HG03432 (cell line): ENCODE results near the gene CDH26.
"Not testable (repeated sequence)": the region's sequence is repeated elsewhere in the genome, so short reads cannot be mapped to it uniquely, and the experiment has no call there.

Experiments
- ATAC-seq: cut with Tn5 transposase; IDR thresholded peaks from one replicate; pipeline ENCODE4 v1.9.1; 2021; ENCODE audit warnings: mild to moderate bottlenecking, moderate library complexity; ENCODE audit not compliant: unreplicated experiment

The CDH26 gene

GRCh38 chr20:59940129-59940955, 17.9 kb upstream of the CDH26 start, which contains the start of the genes FAM217B and PPP1R3D:
Gene FAM217B (plus strand): TSS chr20:59940389. CDS start chr20:59943944, 3,555 bp downstream.
Gene PPP1R3D (minus strand): TSS chr20:59940305. CDS start chr20:59939931, 374 bp downstream.
- ATAC-seq, result peak; percentile 96

DNA sequence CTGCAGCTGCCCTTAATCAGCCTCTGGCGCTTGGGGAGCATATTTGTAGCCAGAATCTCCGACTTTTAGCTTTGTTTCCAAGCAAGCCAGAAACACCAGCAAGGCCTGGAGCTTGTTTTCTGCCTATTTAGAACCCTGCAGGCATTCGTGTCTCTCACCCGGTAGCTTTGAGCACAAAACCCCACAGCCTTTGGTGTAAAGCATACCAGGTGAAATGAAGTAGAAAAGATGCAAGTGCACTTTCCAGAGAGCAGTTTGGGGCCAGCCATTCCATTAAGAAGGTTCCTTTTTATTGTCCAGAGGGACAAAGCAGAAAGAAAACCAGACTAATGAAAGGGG, 17.3 kb upstream of the CDH26 start:
- ATAC-seq, result peak; percentile 4

- ATAC-seq, result no peak
Measured at GRCh38 chr20:59942245-59942644, 16.0 kb upstream of the CDH26 start.

DNA sequence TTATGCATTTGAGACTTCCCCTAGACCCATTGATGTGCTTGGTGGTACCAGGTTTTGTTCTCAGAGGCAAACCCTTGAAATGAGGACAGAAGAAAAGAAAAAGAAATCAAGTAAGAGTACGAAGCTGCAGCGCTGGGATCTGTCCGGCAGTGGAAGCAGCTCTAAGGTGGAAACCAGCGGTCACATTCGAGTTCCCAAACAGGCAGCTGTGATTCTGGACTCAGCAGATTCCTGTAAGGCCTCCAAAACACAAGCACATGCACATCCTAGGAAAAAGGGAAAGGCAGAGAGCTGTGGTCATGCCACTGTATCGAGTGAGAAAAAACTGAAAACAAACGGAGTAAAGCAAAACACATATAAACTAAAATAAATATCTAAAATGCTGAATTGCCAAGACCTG, 13.5 kb upstream of the CDH26 start:
- no peak for ATAC-seq

- no peak for ATAC-seq
Measured at GRCh38 chr20:59945175-59945574, 13.0 kb upstream of the CDH26 start.

- ATAC-seq, result no peak
Measured at GRCh38 chr20:59945731-59946130, 12.5 kb upstream of the CDH26 start.

DNA sequence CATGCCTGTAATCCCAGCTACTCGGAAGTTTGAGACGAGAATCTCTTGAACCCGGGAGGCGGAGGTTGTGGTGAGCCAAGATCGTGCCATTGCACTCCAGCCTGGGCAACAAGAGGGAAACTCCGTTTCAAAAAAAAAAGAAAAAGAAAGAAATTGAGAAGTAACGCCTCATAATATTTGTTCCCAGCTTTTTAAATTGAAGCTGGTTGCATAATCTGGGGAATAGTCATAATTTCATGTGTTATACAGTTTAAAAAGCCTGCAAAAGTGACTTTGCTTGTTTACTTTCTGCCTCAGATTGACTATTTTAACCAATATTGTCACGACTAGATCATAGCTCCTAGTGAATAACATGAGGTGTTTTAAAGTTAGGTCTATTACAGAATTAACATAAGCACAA, 10.8 kb upstream of the CDH26 start:
- no peak for ATAC-seq

- no peak for ATAC-seq
Measured at GRCh38 chr20:59948212-59948611, 10.0 kb upstream of the CDH26 start.

DNA sequence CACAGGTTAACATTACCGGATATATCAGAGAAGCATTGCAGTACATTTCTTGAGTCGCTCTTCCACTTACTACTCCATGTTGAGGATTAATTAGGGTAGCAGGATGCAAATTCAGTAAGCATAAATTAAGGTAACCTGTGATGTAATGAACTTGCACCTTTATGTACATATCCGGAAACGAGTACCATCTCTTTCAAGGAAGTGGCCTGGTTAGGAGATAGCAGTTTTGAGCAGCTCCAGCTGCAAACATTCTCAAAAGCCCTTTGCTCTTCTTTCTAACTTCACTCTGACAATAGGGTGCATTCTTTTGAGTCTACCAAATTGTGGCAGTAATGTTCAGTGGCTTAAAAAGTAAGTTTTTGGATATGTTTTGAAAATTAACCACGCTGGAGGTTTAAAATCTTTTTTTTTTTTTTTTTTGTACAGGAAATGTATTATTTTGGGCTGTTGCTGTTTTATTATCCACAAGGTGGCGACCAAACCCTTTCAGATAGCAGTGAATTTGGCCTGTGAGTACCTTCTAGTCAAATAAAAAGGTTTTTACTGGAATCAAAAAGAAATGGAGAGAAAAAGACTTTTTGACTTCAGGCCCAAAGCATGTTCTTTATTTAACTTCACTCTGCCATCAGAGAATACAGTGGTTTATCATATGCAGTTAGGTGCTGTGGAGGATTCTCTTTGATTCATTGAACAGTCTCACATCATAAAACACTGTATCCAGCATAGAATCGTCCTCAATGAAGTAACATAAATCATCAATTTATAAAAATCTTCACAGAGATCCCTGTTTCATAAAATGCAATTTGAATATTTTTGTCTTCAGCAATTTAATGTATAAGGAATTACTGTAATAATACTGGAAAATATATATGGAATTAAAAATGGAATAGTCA, 9.1 kb upstream of the CDH26 start:
- ATAC-seq, result peak; percentile 66

DNA sequence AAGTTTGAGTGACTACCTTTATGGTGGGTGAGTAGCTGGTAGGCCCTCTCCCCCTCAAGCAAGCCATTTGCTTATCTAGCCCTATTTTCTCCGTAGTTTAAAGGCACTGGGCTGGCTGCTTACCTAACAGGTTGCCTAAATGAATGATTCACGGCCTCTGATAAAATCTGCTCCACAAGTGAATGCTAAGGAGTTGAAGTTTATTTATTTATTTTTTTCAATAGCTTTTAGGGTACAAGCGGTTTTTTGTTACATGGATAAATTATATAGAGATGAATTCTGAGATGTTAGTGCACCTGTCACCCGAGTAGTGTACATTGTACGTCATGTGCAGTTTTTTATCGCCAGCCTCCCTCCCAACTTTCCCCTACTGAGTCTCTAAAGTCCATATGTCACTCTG, 8.3 kb upstream of the CDH26 start:
- ATAC-seq, result no peak

DNA sequence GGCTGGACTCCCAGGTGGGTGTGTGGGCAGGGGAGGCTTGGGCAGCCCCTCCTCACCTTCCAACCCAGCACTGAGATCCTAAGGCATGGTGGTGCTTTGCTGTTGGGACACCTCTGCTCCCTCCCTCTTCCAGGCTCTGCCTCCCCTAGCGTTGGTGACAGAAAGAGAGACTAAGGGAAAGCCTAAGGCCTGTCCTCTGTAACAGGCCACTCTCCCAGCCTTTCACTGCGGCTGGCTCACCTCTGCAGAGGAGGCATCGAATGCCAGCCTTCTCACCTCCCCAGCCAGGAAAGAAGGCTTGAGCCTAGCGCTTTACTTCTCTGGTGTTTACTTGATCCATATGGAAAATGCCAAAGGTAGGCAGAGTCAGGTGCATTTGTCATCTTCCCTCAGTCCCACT, 3.5 kb upstream of the CDH26 start:
- ATAC-seq, result no peak

DNA sequence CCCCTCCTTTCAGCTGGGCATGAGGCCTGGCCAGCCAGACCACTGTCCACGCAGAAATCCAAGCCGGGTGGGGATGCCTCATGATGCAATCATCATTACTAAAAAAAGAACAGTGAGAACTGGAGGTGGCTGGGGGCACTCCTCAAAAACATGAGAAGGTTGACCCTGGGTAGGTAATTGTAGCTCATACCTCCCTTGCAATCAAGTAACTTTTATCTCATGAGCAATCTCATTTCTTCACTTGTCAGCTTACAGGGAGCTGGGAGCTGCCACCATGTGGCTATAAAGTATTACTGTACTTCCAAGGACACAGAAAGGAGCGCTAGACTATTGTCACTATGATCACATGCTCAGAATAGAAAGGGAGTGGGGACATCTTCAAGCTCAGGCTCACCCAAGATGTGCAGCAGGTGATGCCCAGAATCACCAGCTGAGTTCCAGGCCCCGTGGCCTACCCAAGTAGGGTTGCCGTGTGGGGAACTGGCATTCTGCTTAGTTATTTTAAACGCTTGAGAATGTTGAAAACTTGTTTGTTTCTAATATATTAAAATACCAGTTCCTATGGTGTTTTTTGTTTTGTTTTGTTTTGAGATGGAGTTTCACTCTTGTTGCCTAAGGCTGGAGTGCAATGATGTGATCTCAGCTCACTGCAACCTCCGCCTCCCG, 3.0 kb upstream of the CDH26 start:
- ATAC-seq, result no peak

- ATAC-seq, result not testable (repeated sequence)
Measured at GRCh38 chr20:59957568-59957967, 655 bp upstream of the CDH26 start.

- ATAC-seq, result no peak
Measured at GRCh38 chr20:59958626-59959025, 403 bp downstream of the CDH26 start.

DNA sequence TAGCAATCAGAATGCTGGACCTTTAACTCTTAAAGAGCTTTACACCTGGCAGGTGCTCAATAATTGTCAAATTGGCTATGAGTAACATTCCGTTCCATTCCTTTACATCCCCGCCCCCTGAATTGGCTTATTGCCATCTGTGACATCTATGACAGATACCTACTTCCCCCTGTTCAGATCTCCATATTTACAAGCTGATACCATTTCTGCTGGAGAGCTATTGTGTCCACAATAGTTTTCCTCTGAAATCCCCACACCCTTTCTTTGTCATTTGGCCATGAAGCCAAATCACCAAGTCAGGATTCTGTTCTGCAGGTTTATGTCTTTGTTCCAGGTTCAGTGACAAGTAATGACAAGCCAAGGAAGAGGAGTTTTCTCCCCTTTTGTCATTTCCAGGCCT, 3.2 kb downstream of the CDH26 start:
- ATAC-seq, result no peak

GRCh38 chr20:59962155-59962554, 3.9 kb downstream of the CDH26 start:
- no peak for ATAC-seq

DNA sequence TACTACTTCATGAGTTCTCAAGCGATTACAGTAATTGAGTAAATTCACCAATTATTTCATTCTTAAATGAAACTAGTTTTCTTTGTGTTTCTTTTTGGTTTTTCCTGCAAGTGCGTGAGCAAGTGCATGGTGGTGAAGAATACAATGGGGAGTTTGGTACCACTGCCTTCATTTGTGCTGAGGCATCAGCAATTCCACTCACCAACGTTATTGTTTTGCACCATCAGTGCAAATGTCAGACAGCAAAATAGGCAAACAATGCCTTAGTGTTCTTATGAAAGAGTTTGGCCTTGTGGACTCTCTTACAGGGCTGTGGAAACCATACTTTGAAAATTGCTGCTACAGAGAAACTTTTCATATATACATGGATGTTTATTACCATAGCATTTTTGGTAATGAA, 8.2 kb downstream of the CDH26 start:
- ATAC-seq, result no peak

DNA sequence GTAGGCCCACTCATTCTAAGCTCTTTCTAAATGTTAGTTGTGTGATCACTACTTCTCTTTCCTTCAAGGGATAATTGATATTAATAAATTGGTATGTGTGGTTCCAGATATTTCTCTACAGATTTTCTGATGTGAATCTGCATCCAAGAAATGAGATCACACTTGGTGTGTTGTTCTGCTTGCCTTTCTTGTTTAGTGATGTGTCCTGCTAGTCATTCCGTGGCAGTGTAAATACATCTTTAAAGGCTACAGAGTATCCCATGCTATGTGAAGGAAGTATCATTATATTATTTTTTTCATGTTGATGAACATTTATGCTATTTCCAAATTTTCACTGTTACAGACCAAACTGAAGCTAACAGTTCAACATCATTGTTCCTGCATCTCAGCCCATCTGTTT, 13.2 kb downstream of the CDH26 start:
- no peak for ATAC-seq

GRCh38 chr20:59972037-59972801, 14.0 kb downstream of the CDH26 start:
- no peak for ATAC-seq

GRCh38 chr20:59976156-59976782, 18.0 kb downstream of the CDH26 start:
- no peak for ATAC-seq
